Smooth muscle cell (in vitro differentiated cells): ENCODE results near the gene GAREM1. TPM values are rescaled to one million over a fixed set of nuclear protein-coding genes. Genes with fewer than 3 reads are reported as not detected.

Source experiments
- DNase-seq: peaks from one replicate; lab custom pipeline; 2025; ENCODE audit not compliant: unreplicated experiment; lab: John Stamatoyannopoulos, UW
- H2AFZ ChIP-seq: fragments of 200-600 bp; sonication (generic); 2 replicates; pipeline ENCODE4 v1.6.0; 2016; ENCODE audit warnings: antibody characterized with exemption, low read depth, mild to moderate bottlenecking
- H3F3A ChIP-seq: fragments of 200-600 bp; sonication (generic); 2 replicates; pipeline ENCODE4 v1.6.0; 2017; ENCODE audit warnings: antibody characterized with exemption, low read depth
- H3K27ac ChIP-seq: fragments of 200-600 bp; sonication (generic); 2 replicates; pipeline ENCODE4 v1.5.1; 2016; ENCODE audit warnings: low read depth, mild to moderate bottlenecking
- H3K27me3 ChIP-seq: fragments of 200-600 bp; sonication (generic); 2 replicates; pipeline ENCODE4 v1.6.1; 2016; ENCODE audit warnings: low read depth, mild to moderate bottlenecking
- H3K36me3 ChIP-seq: fragments of 200-600 bp; sonication (generic); 2 replicates; pipeline ENCODE4 v1.5.1; 2016; ENCODE audit warnings: low read depth
- H3K4me1 ChIP-seq: fragments of 200-600 bp; sonication (generic); 2 replicates; pipeline ENCODE4 v1.5.1; 2016; ENCODE audit warnings: low read depth
- H3K4me2 ChIP-seq: fragments of 200-600 bp; sonication (generic); 2 replicates; pipeline ENCODE4 v1.6.0; 2016; ENCODE audit warnings: mild to moderate bottlenecking
- H3K4me3 ChIP-seq: fragments of 200-600 bp; sonication (generic); 2 replicates; pipeline ENCODE4 v1.5.1; 2016; ENCODE audit warnings: mild to moderate bottlenecking
- H3K79me2 ChIP-seq: fragments of 200-600 bp; sonication (generic); 2 replicates; pipeline ENCODE4 v1.6.0; 2016; ENCODE audit warnings: low read depth, mild to moderate bottlenecking
- H3K9ac ChIP-seq: fragments of 200-600 bp; sonication (generic); 2 replicates; pipeline ENCODE4 v1.6.0; 2016; ENCODE audit warnings: low read depth
- H3K9me3 ChIP-seq: fragments of 200-600 bp; sonication (generic); replicated peaks from 2 replicates; pipeline ENCODE4 v1.5.1; 2016; ENCODE audit warnings: low read depth
- H4K20me1 ChIP-seq: fragments of 200-600 bp; sonication (generic); 2 replicates; pipeline ENCODE4 v1.6.0; 2016; ENCODE audit warnings: low read depth
- CTCF ChIP-seq: fragments of 200-600 bp; sonication (generic); IDR thresholded peaks from 2 replicates; pipeline ENCODE4 v1.5.1; 2017; ENCODE audit warnings: borderline replicate concordance, mild to moderate bottlenecking, antibody characterized with exemption; ENCODE audit not compliant: insufficient read depth, poor library complexity, severe bottlenecking
- WGBS: methylation state at CpG from one replicate; pipeline ENCODE4 v1.1.7; 2016; ENCODE audit warnings: low lambda C conversion rate; 5-methylcytosine and 5-hydroxymethylcytosine counted together
- polyA plus RNA-seq: library from polyadenylated mRNA; unstranded; fragments of >200 nt; fragmentation: Nextera tagmentation; extraction: Ambion mirVana; gene quantifications from 2 replicates; pipeline ENCODE4 v1.2.1, GENCODE V29; 2016
- total RNA-seq: library from RNA; depleted of rRNA; stranded (reverse); fragments of >200 nt; gene quantifications from 2 replicates; pipeline ENCODE4 v1.2.3, GENCODE V29; 2014

GAREM1 gene
- total and polyA plus RNA-seq, 2 experiments from 2014 or later, result 0.33 to 13.4 TPM

GRCh38 chr18:32379891-32380290 lies 90.8 kb downstream of the GAREM1 start:
- H3K36me3 ChIP-seq, result no peaks in the 10 kb centered on the region
- no peaks in the 10 kb centered on the region for H4K20me1 ChIP-seq
- no peak overlapping the region for H3K9ac ChIP-seq
- no peak overlapping the region for H3K4me2 ChIP-seq
- no peaks in the 10 kb centered on the region for H3K4me1 ChIP-seq
- no peak overlapping the region for H3K27ac ChIP-seq
- H3K27me3 ChIP-seq, result no peaks in the 10 kb centered on the region
- H3F3A ChIP-seq, result no peaks in the 10 kb centered on the region
- no peak for TF ChIP-seq CTCF
- H2AFZ ChIP-seq, result no peak overlapping the region
- DNase-seq, result no peak
- no peak overlapping the region for H3K4me3 ChIP-seq
- no peaks in the 10 kb centered on the region for H3K9me3 ChIP-seq
- H3K79me2 ChIP-seq, result no peaks in the 10 kb centered on the region
- WGBS, result 81% methylated on average over 7 of the region's 7 CpGs

GRCh38 chr18:32378705-32379104 lies 92.0 kb downstream of the GAREM1 start:
- Histone ChIP-seq H4K20me1 (no peaks in the 10 kb centered on the region), H3K4me1 (no peaks in the 10 kb centered on the region), H3K9me3 (no peaks in the 10 kb centered on the region), H3F3A (no peaks in the 10 kb centered on the region), H3K36me3 (no peaks in the 10 kb centered on the region), H3K4me3 (no peak overlapping the region), H3K27ac (no peak overlapping the region), H2AFZ (no peak overlapping the region), H3K4me2 (no peak overlapping the region), H3K9ac (no peak overlapping the region), H3K79me2 (no peaks in the 10 kb centered on the region), H3K27me3 (no peaks in the 10 kb centered on the region)
- TF ChIP-seq CTCF, result no peak
- 82% methylated on average over 4 of the region's 4 CpGs for WGBS
- DNase-seq, result no peak

GRCh38 chr18:32373995-32374394 lies 96.7 kb downstream of the GAREM1 start:
- H3K27me3 ChIP-seq, result no peaks in the 10 kb centered on the region
- no peaks in the 10 kb centered on the region for H3K9me3 ChIP-seq
- H4K20me1 ChIP-seq, result no peaks in the 10 kb centered on the region
- no peaks in the 10 kb centered on the region for H3F3A ChIP-seq
- H3K4me1 ChIP-seq, result no peaks in the 10 kb centered on the region
- H3K27ac ChIP-seq, result peak overlapping the region; percentile 82
- no peaks in the 10 kb centered on the region for H3K36me3 ChIP-seq
- no peak for DNase-seq
- 36% methylated on average over 3 of the region's 3 CpGs for WGBS
- H3K79me2 ChIP-seq, result no peaks in the 10 kb centered on the region
- no peak for TF ChIP-seq CTCF
- no peak overlapping the region for H3K4me2 ChIP-seq
- no peak overlapping the region for H2AFZ ChIP-seq
- H3K4me3 ChIP-seq, result no peak overlapping the region
- H3K9ac ChIP-seq, result no peak overlapping the region

GRCh38 chr18:32373505-32373904 lies 97.2 kb downstream of the GAREM1 start:
- no peak for TF ChIP-seq CTCF
- 91% methylated on average over 4 of the region's 4 CpGs for WGBS
- Histone ChIP-seq H3K9ac (no peak overlapping the region), H3K27ac (peak overlapping the region; percentile 82), H4K20me1 (no peaks in the 10 kb centered on the region), H3K79me2 (no peaks in the 10 kb centered on the region), H3K4me3 (no peak overlapping the region), H2AFZ (no peak overlapping the region), H3F3A (peaks cover 1% of the 10 kb centered on the region), H3K27me3 (no peaks in the 10 kb centered on the region), H3K4me2 (no peak overlapping the region), H3K9me3 (no peaks in the 10 kb centered on the region), H3K4me1 (no peaks in the 10 kb centered on the region), H3K36me3 (no peaks in the 10 kb centered on the region)
- no peak for DNase-seq
